ENCODE measurements around the gene MALAT1. TPM values are rescaled to one million over a fixed set of nuclear protein-coding genes. Genes with fewer than 3 reads are reported as not detected.

The MALAT1 gene
- total and polyA plus RNA-seq, 10 of the 15 experiments (the other 5 are each of a cell fraction or from before 2014, with no cell fraction given), result 448 to 8,160 (median 2,019) TPM

DNA sequence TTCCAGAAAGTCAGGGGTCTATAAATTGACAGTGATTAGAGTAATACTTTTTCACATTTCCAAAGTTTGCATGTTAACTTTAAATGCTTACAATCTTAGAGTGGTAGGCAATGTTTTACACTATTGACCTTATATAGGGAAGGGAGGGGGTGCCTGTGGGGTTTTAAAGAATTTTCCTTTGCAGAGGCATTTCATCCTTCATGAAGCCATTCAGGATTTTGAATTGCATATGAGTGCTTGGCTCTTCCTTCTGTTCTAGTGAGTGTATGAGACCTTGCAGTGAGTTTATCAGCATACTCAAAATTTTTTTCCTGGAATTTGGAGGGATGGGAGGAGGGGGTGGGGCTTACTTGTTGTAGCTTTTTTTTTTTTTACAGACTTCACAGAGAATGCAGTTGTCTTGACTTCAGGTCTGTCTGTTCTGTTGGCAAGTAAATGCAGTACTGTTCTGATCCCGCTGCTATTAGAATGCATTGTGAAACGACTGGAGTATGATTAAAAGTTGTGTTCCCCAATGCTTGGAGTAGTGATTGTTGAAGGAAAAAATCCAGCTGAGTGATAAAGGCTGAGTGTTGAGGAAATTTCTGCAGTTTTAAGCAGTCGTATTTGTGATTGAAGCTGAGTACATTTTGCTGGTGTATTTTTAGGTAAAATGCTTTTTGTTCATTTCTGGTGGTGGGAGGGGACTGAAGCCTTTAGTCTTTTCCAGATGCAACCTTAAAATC is 5.3 kb downstream of the MALAT1 start:
- Histone ChIP-seq H3K4me3 (peak overlapping the region; percentile 98), H3K4me1 (ENCODE audit: control insufficient read depth, insufficient read depth, low read length) (peaks cover 10% of the 10 kb centered on the region; the same call in 1 of the 2 replicates), H2AFZ (ENCODE audit: control insufficient read depth, low read depth, low read length) (no peak overlapping the region), H3K4me2 (ENCODE audit: control insufficient read depth, insufficient read depth) (peak overlapping the region; percentile 87), H3K27me3 (replicated peaks in 1 of 2; ENCODE audit: control insufficient read depth in 2 of 2, insufficient read depth in 2 of 2, low read length in 1 of 2) (no peaks in the 10 kb centered on the region), H3K36me3 (ENCODE audit: control insufficient read depth in 2 of 2, insufficient read depth in 2 of 2, low read length in 1 of 2) (peaks cover 6 to 36% of the 10 kb centered on the region in 2 experiments), H3K27ac (ENCODE audit: control insufficient read depth, insufficient read depth) (no peak overlapping the region; the same call in 1 of the 2 replicates), H3K9ac (ENCODE audit: control insufficient read depth, insufficient read depth, low read length) (peak overlapping the region; percentile 100), H4K20me1 (ENCODE audit: control insufficient read depth, insufficient read depth) (peaks cover 15% of the 10 kb centered on the region), H3K9me3 (replicated peaks; ENCODE audit: control insufficient read depth, insufficient read depth, low read length) (no peaks in the 10 kb centered on the region), H3K79me2 (ENCODE audit: control insufficient read depth, insufficient read depth, low read length) (peaks cover 78% of the 10 kb centered on the region)
- ChIA-PET CTCF (interaction anchor here (0.6 to 27.9 kb wide), 6 partner anchors 9 to 175 kb away, joined by 3 to 728 read pairs (median 48); partner anchors contain the start of genes MALAT1 and NEAT1), RAD21 (ENCODE audit: unreplicated experiment) (interaction anchor here (1.2 to 14.2 kb wide), 5 partner anchors 27 to 123 kb away, joined by 3 to 208 read pairs (median 171); partner anchors contain the start of gene NEAT1), POLR2A (interaction anchor here (0.5 to 10.3 kb wide), 10 partner anchors 11 to 85 kb away, joined by 3 to 323 read pairs (median 41); partner anchors contain the start of genes MALAT1 and NEAT1), SMC1A (ENCODE audit: uncharacterized antibody, unreplicated experiment) (interaction anchor here (1.5 to 19.3 kb wide), 4 partner anchors 11 to 86 kb away, joined by 4 to 481 read pairs (median 138); partner anchors contain the start of gene MALAT1)
- intact Hi-C loops (cut with micrococcal nuclease; ENCODE audit: unreplicated experiment) (no loop called here), in situ Hi-C loops (cut with MboI) (no loop called here)
- no TSS peak for BruUV-seq (replicated peaks)
- DNase-seq (ENCODE audit: low read depth, low spot score), result no peak
- FAIRE-seq, result no peak
- 0% methylated on average over 3 of the region's 3 CpGs for WGBS (ENCODE audit: insufficient coverage, insufficient replicate concordance, low lambda C conversion rate, missing lambda C conversion rate)
- ATAC-seq, result no peak
- TF ChIP-seq TCF3 (IDR thresholded peaks at IDR 0.05; ENCODE audit: borderline replicate concordance, insufficient read depth, low read depth, low read length) (no peak), WRNIP1 (IDR thresholded peaks at IDR 0.05; ENCODE audit: borderline replicate concordance, low read depth, low read length) (0 out of 2 replicates have a peak, but pooled peaks have one; percentile 90)
- TF ChIP-seq, protein P1, sequence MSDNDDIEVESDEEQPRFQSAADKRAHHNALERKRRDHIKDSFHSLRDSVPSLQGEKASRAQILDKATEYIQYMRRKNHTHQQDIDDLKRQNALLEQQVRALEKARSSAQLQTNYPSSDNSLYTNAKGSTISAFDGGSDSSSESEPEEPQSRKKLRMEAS (IDR thresholded peaks at IDR 0.05; ENCODE audit: low read depth, low read length), result no peak
- TF ChIP-seq, protein P2, sequence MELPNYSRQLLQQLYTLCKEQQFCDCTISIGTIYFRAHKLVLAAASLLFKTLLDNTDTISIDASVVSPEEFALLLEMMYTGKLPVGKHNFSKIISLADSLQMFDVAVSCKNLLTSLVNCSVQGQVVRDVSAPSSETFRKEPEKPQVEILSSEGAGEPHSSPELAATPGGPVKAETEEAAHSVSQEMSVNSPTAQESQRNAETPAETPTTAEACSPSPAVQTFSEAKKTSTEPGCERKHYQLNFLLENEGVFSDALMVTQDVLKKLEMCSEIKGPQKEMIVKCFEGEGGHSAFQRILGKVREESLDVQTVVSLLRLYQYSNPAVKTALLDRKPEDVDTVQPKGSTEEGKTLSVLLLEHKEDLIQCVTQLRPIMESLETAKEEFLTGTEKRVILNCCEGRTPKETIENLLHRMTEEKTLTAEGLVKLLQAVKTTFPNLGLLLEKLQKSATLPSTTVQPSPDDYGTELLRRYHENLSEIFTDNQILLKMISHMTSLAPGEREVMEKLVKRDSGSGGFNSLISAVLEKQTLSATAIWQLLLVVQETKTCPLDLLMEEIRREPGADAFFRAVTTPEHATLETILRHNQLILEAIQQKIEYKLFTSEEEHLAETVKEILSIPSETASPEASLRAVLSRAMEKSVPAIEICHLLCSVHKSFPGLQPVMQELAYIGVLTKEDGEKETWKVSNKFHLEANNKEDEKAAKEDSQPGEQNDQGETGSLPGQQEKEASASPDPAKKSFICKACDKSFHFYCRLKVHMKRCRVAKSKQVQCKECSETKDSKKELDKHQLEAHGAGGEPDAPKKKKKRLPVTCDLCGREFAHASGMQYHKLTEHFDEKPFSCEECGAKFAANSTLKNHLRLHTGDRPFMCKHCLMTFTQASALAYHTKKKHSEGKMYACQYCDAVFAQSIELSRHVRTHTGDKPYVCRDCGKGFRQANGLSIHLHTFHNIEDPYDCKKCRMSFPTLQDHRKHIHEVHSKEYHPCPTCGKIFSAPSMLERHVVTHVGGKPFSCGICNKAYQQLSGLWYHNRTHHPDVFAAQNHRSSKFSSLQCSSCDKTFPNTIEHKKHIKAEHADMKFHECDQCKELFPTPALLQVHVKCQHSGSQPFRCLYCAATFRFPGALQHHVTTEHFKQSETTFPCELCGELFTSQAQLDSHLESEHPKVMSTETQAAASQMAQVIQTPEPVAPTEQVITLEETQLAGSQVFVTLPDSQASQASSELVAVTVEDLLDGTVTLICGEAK (IDR thresholded peaks at IDR 0.05; ENCODE audit: borderline replicate concordance), result no peak
- TF ChIP-seq, protein P3, sequence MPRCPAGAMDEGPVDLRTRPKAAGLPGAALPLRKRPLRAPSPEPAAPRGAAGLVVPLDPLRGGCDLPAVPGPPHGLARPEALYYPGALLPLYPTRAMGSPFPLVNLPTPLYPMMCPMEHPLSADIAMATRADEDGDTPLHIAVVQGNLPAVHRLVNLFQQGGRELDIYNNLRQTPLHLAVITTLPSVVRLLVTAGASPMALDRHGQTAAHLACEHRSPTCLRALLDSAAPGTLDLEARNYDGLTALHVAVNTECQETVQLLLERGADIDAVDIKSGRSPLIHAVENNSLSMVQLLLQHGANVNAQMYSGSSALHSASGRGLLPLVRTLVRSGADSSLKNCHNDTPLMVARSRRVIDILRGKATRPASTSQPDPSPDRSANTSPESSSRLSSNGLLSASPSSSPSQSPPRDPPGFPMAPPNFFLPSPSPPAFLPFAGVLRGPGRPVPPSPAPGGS (IDR thresholded peaks at IDR 0.05; ENCODE audit: borderline replicate concordance, insufficient read depth, low read depth, low read length, poor library complexity, severe bottlenecking), result peak; percentile 8
- TF ChIP-seq, protein P4, sequence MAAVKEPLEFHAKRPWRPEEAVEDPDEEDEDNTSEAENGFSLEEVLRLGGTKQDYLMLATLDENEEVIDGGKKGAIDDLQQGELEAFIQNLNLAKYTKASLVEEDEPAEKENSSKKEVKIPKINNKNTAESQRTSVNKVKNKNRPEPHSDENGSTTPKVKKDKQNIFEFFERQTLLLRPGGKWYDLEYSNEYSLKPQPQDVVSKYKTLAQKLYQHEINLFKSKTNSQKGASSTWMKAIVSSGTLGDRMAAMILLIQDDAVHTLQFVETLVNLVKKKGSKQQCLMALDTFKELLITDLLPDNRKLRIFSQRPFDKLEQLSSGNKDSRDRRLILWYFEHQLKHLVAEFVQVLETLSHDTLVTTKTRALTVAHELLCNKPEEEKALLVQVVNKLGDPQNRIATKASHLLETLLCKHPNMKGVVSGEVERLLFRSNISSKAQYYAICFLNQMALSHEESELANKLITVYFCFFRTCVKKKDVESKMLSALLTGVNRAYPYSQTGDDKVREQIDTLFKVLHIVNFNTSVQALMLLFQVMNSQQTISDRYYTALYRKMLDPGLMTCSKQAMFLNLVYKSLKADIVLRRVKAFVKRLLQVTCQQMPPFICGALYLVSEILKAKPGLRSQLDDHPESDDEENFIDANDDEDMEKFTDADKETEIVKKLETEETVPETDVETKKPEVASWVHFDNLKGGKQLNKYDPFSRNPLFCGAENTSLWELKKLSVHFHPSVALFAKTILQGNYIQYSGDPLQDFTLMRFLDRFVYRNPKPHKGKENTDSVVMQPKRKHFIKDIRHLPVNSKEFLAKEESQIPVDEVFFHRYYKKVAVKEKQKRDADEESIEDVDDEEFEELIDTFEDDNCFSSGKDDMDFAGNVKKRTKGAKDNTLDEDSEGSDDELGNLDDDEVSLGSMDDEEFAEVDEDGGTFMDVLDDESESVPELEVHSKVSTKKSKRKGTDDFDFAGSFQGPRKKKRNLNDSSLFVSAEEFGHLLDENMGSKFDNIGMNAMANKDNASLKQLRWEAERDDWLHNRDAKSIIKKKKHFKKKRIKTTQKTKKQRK (IDR thresholded peaks at IDR 0.05; ENCODE audit: low read depth, low read length), result 0 out of 2 replicates have a peak, but pooled peaks have one; percentile 9

All from GM12878 (cell line).